HG02870 (cell line): ENCODE data around the gene CUL5.
A peak's percentile ranks its signal among the peaks of the same experiment; 100 is the strongest.

Source experiments
- ATAC-seq: cut with Tn5 transposase; IDR thresholded peaks from one replicate; pipeline ENCODE4 v1.9.1; 2021; ENCODE audit warnings: mild to moderate bottlenecking, moderate library complexity; ENCODE audit not compliant: unreplicated experiment

CUL5 gene

GRCh38 chr11:108008656-108009496 is at the start of gene CUL5:
Gene CUL5, plus strand, starts transcription at chr11:108008898. Its CDS starts 451 bp downstream, at chr11:108009349.
- peak; percentile 78 for ATAC-seq

GRCh38 chr11:107961480-107961879 is 47.2 kb upstream of the CUL5 start:
- ATAC-seq = no peak

GRCh38 chr11:107962181-107962580 is 46.5 kb upstream of the CUL5 start:
- ATAC-seq = no peak

DNA sequence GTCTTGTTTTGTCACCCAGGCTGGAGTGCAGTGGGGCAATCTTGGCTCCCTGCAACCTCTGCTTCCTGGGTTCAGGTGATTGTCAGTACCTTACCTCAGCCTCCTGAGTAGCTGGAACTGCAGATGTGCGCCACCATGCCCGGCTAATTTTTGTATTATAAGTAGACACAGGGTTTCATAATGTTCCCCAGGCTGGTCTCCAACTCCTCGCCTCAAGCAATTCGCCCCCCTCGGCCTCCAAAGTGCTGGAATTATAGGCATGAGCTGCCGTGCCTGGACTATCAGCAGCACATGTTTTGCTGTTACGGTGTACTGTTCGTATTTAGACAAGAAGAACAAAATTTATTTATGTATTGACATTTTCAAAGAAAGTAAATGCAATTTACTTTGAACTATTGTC is 45.6 kb upstream of the CUL5 start:
- no peak for ATAC-seq

- no peak for ATAC-seq
Observed at GRCh38 chr11:107969219-107969618, 39.5 kb upstream of the CUL5 start.

DNA sequence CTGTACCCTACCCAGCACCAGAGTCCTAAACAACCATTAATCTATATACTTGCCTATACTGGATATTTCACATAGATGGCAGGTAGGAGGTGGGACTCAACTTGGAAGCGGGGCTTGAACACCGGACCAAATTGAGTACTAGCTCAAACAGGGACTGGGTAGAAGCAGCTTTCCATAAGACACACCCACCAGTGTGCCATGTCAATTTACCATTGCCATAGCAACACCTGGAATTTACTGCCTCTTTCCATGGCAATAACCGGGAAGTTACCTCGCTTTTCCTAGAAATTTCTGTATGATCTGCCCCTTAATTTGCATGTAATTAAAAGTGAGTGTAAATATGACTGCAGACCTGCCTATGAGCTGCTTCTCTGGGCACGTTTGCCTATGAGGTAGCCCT is 38.6 kb upstream of the CUL5 start:
- no peak for ATAC-seq

DNA sequence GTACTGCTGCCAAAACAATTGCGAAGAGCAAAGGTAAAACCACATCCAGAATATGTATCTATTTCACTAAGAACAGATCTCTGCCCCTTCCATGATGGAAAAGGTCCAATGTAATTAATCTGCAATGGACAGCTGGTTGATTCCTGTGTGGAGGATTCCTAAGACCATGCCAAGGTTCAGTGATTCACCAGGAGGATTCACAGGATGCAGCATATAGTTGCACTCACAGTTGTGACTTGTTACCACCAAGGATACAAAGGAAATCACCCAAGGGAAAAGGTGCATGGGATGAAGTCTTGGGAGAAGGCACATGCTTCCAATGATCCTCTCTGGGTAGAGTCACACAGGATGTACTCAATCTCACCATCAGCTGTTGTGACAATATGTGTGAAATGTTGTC is 35.1 kb upstream of the CUL5 start:
- no peak for ATAC-seq

GRCh38 chr11:107988397-107989158 is 20.1 kb upstream of the CUL5 start:
- no peak for ATAC-seq

GRCh38 chr11:107991868-107992414 is 16.8 kb upstream of the CUL5 start:
- no peak for ATAC-seq

DNA sequence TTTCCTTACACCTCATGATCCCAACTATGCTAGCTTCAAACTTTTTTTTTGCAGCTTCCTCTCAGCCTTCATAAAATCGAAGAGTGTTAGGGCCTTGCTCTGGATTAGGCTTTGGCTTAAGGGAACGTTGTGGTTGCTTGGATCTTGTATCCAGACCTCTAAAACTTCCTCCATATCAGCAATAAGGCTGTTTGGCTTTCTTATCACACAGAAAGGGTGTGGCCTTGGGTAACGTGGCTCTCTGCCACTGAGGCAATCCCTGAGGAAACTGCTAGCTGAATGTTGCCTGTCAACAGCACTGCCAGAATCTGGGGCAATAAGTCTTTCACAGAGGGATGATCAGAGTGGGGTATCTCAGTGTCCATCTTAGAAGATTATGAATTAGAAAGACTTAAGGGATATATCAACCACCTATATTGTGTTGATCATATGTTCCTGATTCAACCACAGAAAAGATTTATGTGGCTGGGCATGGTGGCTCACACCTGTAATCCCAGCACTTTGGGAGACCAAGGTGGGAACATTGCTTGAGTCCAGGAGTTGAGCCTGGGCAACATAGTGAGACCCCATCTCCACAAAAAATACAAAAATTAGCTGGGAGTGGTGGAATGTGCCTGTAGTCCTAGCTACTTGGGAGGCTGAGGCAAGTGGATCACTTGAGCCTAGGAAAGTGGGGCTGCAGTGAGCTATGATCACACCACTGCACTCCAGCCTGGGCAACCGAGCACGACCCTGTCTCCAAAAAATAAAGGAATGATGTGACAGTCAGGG is 12.5 kb upstream of the CUL5 start:
- ATAC-seq = no peak

GRCh38 chr11:107998761-107999160 is 9.9 kb upstream of the CUL5 start:
- no peak for ATAC-seq

- ATAC-seq = peak; percentile 92
Observed at GRCh38 chr11:107999759-108000455, 8.8 kb upstream of the CUL5 start.

- ATAC-seq = no peak
Observed at GRCh38 chr11:108002476-108002875, 6.2 kb upstream of the CUL5 start.

DNA sequence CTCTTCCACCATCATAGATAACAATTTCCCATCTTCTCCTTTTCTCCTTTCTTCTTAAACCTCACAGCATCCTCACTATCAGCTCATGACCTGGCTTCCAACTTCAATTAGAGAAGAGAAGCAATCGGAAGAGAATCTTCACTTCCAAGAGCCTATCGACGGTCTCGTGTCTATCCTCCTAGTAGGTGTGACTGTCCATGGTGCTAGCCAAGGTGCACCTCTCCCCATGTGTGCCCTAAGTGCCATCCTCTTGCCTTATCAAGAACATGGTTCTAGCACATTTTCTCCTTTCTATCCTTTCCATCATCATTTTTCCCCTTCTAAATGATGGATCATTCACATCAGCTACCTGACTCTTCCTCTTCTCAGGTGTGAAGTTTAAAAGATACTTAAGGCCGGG is 5.1 kb upstream of the CUL5 start:
- no peak for ATAC-seq

DNA sequence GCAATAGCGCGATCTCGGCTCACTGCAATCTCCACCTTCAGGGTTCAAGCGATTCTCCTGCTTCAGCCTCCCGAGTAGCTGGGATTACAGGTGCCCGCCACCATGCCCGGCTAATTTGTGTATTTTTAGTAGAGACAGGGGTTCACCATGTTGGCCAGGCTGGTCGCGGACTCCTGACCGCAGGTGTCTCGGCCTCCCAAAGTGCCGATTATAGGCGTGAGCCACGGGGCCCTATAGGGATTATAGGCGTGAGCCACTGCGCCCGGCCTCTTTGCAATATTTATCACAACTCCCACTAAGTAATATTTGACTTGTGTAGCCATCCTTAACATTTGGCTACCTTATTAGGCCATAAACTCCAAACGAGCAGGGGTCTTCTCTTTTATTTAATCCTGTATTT is 879 bp upstream of the CUL5 start:
- no peak for ATAC-seq

- ATAC-seq = peak; percentile 13
Observed at GRCh38 chr11:108009497-108010370, 1.0 kb downstream of the CUL5 start.

- ATAC-seq = no peak
Observed at GRCh38 chr11:108012139-108012725, 3.5 kb downstream of the CUL5 start.

- ATAC-seq = no peak
Observed at GRCh38 chr11:108016647-108017046, 7.9 kb downstream of the CUL5 start.

DNA sequence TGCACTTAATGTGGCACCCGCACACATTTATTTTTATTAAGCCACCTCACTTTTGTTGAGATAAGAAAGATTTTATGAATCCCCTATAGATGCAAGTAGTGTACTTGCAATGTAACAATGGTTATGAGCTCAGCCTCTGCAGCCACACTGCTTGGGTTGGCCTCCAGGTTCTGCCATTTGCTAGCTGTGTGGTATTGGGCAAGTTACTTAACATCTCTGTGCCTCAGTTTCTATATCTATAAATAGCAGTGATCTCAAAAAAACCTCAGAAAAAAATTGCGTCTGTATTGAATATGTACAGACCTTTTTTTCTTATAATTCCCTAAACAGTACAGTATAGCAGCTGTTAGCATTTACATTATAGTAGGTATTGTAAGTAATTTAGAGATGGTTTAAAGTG is 10.0 kb downstream of the CUL5 start:
- ATAC-seq = no peak
